NCI-H82 treated with DMSO at 0.1 percent for 48 hours (cell line): ENCODE results near the gene BAD.

ENCODE experiments used
- DNase-seq: peaks from one replicate; lab custom pipeline; 2025; ENCODE audit not compliant: unreplicated experiment; lab: John Stamatoyannopoulos, UW

BAD gene

DNA sequence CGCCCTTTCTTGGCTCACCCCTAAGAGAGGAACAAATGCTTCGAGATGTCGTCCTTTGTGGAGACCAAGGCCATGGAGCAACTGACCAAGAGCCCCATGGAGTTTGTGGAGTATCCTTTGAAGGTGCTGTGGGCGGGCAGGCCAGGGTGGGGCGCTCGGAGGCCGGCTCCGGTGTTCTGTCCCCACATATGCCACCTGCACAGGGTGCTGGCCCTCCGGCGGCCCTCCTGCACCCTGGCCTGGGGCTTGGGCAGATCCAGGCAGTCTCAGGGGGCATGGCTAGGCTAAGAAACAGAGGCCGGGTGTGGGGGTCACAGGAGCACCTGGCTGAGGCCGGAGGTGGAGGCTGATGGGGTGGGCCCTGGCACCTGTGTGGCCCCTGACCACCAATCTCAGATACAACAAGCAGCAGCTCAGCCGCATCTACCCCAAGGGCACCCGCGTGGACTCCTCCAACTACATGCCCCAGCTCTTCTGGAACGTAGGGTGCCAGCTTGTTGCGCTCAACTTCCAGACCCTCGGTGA, 22.8 kb downstream of the BAD start:
- DNase-seq, result no peak

DNA sequence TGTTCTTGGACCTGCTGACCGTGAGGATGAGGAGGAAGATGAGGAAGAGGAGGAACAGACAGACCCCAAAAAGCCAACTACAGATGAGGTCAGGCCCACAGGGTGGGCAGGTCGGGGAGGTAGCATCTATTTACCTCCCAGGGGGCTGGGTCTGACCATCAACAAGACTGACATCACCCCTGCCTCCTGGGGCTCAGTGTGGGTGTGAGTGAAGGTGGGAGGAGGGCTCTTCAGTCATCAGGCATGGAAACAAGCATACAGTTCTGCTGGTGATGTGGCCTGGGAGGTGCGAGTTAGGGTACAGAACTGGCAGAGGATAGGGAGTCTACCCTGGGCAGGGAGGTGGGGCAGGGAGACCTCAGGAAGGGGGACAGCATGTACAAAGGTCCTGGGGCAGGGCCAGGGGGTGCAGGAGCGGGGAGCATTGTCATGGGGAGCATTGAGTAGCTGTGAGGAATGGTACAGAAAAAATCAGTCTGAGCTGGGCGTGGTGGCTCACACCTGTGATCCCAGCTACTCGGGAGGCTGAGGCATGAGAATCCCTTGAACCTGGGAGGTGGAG, 24.2 kb downstream of the BAD start:
- DNase-seq, result no peak

DNA sequence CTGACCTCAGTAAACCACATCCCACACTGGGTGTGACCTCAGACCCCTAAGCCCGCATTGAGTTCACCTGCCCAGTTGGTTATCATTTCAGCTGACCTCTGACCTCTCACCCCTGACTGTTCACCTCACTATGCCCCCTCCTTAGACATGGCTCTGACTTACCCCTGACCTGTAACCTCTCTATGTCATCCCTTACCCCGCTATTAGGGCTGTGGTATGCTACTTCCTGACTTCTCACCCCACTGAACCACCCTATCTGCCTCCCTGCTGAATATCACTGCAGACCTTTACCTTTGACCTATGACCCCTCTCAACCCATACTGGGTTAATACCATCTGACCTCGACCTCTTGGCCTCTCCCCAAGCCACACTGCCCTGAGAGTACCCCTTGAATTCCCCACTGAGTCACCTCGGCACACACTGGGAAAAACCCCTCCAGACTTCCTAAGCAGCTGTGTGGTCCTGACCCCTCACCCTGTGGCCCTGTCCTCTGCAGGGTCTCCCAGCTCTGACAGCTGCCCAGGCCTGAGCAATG, 24.9 kb downstream of the BAD start:
- no peak for DNase-seq

DNA sequence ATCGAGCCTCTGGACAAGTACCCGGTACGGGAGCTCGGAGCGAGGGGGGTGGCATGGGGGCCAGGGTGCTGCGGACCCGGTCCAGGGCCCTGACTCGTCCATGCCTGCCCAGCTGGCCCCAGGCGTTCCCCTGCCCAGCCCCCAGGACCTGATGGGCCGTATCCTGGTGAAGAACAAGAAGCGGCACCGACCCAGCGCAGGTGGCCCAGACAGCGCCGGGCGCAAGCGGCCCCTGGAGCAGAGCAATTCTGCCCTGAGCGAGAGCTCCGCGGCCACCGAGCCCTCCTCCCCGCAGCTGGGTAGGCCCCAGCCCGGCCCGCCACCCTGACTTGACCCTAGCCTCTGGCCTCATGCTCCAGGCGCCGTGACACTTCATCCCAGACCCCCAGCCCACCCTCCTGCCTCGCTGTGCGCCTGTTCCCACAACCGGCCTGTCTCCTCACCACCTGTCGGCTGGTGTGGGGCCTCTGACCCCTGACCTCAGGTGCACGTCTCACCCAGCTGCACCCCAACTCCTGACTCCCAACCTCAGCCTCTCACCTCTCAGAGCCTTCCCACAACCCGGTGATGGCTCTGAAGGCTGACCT, 25.4 kb downstream of the BAD start:
- DNase-seq, result no peak

DNA sequence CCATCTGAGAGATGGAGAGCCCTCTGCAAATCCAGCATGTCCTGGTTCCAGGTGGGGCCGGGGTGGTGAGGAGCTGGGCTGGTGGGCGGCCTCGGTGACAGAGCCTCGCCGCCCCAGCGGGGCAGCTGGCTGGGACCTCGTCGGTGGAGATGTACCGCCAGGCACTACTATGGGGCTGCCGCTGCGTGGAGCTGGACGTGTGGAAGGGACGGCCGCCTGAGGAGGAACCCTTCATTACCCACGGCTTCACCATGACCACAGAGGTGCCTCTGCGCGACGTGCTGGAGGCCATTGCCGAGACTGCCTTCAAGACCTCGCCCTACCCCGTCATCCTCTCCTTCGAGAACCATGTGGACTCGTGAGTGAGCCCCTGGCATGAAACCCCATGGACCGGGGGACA, 26.1 kb downstream of the BAD start:
- no peak for DNase-seq

DNA sequence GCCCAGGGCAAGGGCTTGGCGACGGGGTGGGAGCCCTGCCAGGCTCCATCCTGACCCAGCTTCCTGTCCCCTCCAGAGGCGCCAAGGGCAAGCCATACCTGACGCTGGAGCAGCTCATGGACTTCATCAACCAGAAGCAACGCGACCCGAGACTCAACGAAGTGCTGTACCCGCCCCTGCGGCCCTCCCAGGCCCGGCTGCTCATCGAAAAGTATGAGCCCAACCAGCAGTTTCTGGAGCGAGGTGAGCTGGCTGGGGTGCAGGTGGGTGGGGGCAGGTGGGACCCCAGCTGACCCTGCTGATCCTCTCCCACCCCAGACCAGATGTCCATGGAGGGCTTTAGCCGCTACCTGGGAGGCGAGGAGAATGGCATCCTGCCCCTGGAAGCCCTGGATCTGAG, 28.2 kb downstream of the BAD start:
- no peak for DNase-seq

DNA sequence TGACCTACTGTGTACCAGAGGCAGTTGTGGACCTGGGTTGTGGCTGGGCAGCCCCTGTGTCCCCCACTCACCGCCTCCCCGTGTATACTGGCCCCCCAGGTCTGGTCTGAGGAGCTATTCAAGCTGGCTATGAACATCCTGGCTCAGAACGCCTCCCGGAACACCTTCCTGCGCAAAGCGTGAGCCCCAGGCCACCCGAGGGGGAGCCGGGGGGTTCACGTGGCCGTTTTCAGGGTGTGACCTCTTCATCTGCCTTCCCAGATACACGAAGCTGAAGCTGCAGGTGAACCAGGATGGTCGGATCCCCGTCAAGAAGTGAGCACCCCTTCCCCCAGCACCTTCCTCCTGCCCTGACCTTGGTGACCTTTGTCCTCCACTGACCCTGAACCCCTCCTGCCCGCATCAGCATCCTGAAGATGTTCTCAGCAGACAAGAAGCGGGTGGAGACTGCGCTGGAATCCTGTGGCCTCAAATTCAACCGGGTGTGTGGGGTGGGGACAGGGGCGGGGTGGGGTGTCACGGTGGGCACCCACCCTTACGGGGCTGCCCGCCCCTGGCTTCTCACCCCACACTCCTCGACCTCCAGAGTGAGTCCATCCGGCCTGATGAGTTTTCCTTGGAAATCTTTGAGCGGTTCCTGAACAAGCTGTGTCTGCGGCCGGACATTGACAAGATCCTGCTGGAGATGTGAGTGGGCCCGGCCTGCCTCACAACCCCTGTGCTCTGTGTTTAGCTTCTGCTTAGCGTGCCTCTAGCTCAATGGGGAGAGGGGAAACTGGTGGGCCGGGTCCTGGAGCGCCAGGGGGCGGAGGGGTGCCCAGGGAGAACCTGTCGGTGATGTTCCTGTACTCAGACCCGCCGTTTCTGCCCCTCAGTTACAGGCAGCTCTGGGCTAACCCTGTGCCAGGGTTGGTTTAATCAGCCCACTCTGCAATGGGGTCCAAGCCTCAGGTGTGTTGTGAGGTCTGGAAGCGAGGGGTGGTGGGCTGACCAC, 29.0 kb downstream of the BAD start:
- no peak for DNase-seq

DNA sequence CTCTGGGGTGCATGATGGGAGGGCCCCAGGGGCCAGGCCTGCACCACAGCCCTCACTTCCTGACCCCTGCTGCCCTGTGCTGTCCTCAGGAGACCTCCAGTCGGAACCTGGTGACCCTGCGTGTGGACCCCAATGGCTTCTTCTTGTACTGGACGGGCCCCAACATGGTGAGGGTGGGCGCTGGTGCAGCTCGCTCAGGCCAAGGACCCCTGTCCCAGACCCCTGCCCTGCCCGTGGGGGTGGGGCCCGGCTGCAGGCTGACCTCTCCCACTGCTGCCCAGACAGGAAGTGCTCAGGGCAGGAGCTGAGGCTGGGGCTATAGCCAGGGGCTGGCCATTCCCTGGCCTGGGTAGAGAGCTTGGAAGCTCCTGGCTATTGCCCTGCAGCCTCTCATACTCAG, 30.1 kb downstream of the BAD start:
- DNase-seq, result no peak

DNA sequence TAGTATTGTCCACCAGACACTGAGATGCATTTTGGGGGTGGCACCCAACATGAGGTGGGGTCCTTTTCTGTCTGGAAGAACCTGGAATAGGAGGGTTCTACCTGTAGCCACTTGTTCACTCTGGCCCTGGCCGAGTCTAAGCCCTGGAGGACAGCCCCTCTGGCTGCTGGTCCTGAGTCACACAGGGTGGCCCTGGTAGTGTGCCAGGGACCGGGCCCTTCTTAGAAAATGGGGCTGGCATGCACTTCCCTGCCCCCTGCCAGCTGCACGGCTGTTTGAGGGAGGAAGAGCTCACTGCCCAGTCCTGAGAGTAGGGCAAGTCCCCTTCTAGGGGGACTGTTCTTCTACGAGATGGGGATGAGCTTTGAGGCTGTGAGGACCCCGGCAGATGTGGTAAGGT, 31.0 kb downstream of the BAD start:
- no peak for DNase-seq

DNA sequence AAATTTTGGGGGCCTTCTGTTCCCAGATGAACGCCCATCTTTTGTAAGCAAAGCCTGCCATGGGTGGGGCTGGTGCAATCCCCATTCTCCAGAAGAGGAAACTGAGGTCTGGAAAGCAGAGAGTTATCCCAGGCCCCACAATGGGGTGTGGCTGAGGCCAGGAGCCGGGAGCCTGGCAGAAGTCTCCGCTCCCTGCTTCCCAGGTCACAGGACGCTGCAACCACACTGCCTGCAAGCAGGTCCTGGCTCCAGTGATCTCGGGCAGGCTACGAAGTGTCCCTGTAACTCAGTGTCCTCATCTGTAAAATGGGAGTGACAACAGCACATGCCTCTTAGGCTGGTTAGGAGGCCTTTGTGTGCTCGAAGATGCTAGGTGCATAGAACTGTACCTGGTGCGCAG, 31.4 kb downstream of the BAD start:
- DNase-seq, result no peak

DNA sequence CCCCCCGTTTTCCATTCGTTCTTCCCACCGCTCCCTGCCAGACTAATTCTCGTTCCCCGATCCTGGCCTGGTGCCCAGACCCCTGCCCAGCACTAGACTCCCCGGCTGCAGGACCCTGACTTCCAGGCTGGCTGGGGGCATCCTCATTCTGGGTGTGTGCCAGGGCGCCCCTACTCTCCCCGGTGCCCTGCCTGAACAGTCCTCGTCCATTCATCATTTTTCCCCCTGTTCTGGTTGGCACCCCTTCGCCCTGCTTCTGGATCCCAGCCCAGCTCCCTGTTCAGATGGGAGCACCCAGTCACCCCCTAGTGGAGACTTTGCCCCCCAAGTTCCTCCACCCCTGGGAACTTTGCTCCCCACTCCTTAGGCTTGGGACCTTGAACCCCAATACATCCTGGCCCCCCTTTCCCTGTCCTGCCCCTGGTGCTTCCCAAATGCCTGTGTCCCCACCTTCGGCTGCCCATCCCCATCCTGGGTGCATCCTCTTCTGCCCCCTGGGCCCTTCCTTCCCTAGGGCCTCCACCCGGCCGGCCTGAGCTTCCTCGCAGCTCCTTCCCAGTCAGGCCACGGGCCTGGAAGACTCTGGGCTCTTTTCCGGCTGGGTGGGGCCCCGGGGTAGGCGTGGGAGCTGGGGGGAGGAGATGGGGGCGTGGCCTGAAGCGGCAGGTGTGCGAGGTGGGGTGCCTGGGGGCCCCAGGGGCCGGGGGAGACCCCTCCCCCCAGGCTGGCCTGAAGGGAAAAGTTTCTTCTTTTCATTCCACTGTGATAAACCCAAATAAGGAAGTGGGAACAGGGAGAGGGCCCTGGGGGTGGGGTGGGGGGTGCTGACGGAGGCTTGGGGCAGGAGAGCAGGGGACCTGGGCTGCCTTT, 32.2 kb downstream of the BAD start:
- DNase-seq, result no peak

DNA sequence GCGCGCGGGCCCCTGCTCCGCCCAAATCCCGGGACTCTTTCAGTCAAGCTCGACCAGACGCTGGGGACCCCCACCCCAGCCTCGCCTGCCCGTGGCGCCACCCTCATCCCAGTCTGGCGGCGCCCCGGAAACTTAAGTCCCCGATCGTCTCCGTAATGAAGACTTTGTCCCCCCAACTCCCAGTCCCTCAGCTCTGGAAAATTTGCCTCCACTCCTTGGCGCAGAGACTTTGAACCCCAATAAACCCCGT, 32.8 kb downstream of the BAD start:
- no peak for DNase-seq

DNA sequence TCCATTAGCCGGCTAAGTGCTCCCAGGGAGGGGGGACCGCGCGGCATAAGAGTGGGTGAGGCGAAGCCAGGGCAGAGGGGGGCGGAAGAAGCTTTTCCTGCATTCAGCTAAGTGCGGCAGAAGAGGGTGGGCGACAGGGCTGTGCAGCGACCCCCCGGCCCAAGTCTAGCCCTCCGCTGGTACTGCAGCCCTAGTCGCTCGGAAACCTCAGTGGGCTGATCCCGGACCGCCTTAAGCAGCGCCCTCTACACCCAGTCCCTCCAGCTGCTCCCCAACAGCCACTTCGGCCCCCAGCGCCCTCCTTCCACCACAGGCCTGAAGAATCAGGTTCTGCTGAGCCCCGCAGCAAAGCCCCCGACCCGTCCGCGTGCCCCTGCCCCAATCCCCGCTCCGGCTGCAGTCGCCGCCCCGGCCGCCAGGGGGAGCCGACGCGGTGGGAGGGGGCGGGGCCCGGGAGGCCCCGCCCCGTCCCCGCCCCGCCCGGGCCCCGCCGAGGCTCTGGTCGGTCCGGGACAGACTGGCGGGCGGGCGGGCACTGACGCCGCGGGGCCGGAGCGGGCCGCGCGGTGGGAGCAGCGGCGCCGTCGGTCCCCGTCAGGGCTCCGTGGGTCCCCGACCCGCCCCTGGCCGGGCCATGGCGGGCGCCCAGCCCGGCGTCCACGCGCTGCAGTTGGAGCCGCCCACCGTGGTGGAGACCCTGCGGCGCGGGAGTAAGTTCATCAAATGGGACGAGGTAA, 33.3 kb downstream of the BAD start, which contains the start of gene PLCB3:
Gene PLCB3 (plus strand): TSS at position 515 of the 737 bp plus-strand sequence. CDS start 120 bp downstream, at position 635.
- DNase-seq, result no peak

DNA sequence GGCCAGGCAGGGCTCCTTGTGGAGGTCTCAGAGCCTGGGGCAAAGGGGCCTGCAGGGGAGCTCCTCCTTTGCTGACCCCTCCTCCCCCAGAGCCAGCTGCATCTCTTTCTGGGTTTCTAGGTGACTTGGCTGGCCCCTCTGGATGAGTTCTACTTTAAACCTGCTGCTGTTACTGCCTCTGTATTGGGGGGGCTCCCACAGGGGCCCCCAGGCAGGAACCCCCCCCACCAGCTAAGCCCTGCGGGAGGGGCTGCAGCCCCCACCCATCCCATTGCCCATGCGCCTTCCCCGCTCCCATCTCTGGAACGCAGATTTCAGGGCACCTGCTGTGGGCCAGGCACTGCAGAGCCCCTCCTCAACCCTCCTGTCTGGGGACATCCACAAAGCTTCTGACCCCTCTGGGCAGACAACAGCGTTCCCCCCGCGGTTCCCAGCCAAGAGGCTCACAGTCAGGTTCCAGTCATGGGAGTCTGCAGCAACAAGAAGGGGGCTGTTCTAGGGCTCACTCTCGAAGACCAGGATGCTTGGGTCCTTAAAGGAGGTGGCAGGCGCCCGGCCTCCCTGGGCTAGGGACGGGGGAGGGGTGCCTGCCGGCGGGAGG, 34.0 kb downstream of the BAD start:
- DNase-seq, result no peak

DNA sequence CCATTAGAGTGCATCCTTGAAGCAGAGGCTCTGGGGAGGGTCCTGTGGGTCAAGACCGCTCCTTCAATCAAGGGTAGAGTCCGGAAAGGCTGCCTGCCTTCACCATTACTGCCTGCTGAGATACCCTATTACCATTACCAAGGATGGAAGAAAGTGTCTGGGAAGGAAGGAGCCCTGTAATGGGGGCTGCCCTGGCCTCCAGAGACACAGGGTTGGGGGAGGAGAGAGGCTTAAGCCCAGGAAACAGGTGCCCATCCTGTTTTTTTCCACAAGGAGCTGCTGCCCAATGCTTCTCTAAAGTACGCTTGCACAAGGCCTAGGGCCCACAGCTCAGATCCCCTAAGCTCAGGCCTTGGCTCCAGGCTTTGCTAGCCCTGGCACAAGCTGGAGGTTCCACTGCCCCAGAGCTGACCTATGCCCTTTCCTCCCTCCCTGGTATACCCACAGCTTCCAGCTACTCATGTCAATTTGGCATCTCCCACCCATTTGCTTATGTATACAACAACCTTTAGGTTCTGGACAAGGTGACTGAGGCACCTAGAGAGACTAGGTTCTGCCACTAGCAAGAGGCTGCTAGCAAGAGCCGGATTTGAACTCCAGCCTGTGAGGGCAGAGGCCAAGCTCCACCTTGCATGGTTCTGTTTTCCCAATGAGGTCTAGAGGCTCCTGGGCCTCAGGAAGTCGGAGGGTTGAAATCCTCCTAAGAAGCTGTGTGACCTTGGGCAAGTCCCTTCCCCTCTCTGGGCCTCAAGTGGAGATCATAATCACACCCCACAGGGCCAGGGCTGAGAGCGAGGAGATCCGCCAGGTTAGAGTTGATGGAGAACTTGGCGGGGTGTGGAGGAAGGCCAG, 34.7 kb downstream of the BAD start:
- DNase-seq, result no peak

DNA sequence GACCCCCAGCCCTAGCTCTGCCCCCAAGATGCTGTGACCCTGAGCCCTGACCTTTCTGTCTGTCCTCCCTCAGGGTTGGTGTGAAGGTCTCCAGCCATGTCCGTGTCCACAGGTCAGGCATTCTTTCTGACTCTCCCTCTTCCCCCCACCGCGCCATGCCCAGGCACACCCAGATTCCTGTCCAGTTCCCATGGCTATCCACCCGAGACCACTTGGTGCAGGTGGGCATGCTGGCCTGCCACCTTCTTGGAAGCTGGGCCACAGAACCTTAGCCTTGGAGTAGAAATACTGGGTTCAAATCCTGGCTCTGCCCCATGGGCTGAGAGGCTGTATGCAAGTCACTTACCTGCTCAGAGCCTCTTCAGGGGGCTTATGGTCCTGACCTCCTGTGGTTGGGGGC, 35.4 kb downstream of the BAD start:
- no peak for DNase-seq

DNA sequence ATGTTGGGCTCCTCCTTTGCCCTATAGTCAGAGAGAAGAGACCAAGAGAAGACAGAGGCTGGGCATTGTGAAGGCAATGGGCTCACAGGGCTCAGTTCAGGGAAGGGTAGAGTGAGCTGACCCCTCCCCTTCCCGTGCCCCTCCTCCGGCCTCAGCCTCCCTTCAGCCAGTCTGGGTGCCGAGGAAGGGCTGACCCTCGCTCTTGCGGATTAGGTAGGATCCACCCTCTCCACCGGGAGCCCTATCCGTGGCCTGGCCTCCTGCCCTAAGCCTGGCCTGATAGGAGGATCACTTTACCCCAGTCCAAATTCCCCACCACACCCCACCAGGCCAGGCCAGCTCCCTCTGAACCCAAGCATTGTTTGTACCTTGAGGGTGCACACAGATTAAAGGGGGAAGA, 35.9 kb downstream of the BAD start:
- DNase-seq, result no peak

DNA sequence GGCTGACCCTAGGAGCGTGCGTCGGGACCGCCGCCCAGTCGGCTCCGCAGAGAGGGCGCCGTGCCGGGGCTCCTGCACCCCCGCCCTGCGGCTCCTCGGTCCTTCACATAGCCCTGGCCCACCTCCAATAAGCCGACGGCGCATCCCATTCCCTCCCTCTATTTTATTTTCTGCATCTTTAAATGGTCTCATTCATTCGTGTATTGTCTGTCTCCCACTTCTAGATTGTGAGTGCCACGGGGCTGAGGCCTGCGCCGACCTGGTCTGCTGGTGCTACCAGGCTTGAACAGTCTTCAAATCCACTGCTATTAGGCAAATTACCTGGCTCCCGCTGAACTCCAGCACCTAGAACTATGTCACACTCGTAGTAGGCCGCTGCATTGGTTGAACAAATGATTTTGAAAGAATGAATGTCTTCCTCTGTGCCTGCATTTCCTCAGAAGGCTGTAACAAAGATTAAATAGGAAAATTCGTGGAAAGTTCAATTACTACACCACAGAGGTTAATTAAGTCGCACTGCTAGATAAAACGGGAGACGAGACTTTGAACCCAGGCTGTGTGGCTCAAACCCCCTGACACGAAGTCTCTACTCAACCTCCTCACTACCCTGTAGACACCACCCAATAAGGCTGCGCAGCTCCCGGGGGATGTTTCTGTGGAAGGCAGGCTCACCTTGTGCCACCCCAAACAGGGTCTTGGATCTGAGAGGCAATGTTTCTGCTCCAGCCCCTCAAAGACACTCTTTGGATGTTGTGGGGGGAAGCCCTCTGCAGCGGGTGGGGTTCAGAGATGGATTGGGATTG, 36.5 kb downstream of the BAD start:
- no peak for DNase-seq
